HG02678 (cell line): Measurements from ENCODE around the gene BABAM2.

Source experiments
- ATAC-seq: cut with Tn5 transposase; IDR thresholded peaks from one replicate; pipeline ENCODE4 v1.9.1; 2021; ENCODE audit warnings: mild to moderate bottlenecking, moderate library complexity; ENCODE audit not compliant: unreplicated experiment

The BABAM2 gene

GRCh38 chr2:28150994-28151393, 260.5 kb downstream of the BABAM2 start:
- no peak for ATAC-seq

- no peak for ATAC-seq
These were observed 262.2 kb downstream of the BABAM2 start for GRCh38 chr2:28152585-28153280.

- ATAC-seq, result no peak
These were observed 263.3 kb downstream of the BABAM2 start for GRCh38 chr2:28153851-28154250.

- ATAC-seq, result no peak
These were observed 264.6 kb downstream of the BABAM2 start for GRCh38 chr2:28155086-28155485.

- no peak for ATAC-seq
These were observed 265.1 kb downstream of the BABAM2 start for GRCh38 chr2:28155627-28156026.

- no peak for ATAC-seq
These were observed 268.3 kb downstream of the BABAM2 start for GRCh38 chr2:28158791-28159190.

- no peak for ATAC-seq
These were observed 270.5 kb downstream of the BABAM2 start for GRCh38 chr2:28160986-28161425.

- no peak for ATAC-seq
These were observed 270.9 kb downstream of the BABAM2 start for GRCh38 chr2:28161466-28161865.

- ATAC-seq, result no peak
These were observed 272.0 kb downstream of the BABAM2 start for GRCh38 chr2:28162564-28162963.

GRCh38 chr2:28163028-28163427, 272.5 kb downstream of the BABAM2 start:
- ATAC-seq, result no peak

GRCh38 chr2:28163627-28164279, 273.2 kb downstream of the BABAM2 start:
- ATAC-seq, result no peak

- ATAC-seq, result no peak
These were observed 273.8 kb downstream of the BABAM2 start for GRCh38 chr2:28164280-28164801.

GRCh38 chr2:28165087-28165635, 274.6 kb downstream of the BABAM2 start:
- ATAC-seq, result no peak

- no peak for ATAC-seq
These were observed 276.4 kb downstream of the BABAM2 start for GRCh38 chr2:28166956-28167355.

GRCh38 chr2:28168376-28168775, 277.8 kb downstream of the BABAM2 start:
- ATAC-seq, result no peak

- no peak for ATAC-seq
These were observed 279.0 kb downstream of the BABAM2 start for GRCh38 chr2:28169492-28169891.

GRCh38 chr2:28172114-28172898, 281.8 kb downstream of the BABAM2 start:
- no peak for ATAC-seq

- ATAC-seq, result no peak
These were observed 282.8 kb downstream of the BABAM2 start for GRCh38 chr2:28173377-28173776.

- no peak for ATAC-seq
These were observed 283.7 kb downstream of the BABAM2 start for GRCh38 chr2:28174211-28174610.

GRCh38 chr2:28175028-28175427, 284.5 kb downstream of the BABAM2 start:
- no peak for ATAC-seq

GRCh38 chr2:28178946-28179345, 288.4 kb downstream of the BABAM2 start:
- ATAC-seq, result no peak
